ENCODE results near the gene OR56B1. TPM values are rescaled to one million over a fixed set of nuclear protein-coding genes. Genes with fewer than 3 reads are reported as not detected.

The OR56B1 gene
- polyA plus RNA-seq, 3 donors = 0.04 TPM; not detected in 2

- no peak overlapping the region for H3K4me3 Mint-ChIP-seq
- no peak overlapping the region for H2AFZ ChIP-seq (ENCODE audit: insufficient read depth, low read depth, low read length, poor library complexity, severe bottlenecking)
- no peaks in the 10 kb centered on the region for H3K27me3 ChIP-seq (ENCODE audit: control insufficient read depth in 2 of 2, insufficient read depth in 2 of 2, low read length in 2 of 2)
- DNase-seq = no peak
- H3K36me3 Mint-ChIP-seq = no peaks in the 10 kb centered on the region
- H3K4me1 Mint-ChIP-seq = no peaks in the 10 kb centered on the region
- peaks cover 0 to 12% (median 9%) of the 10 kb centered on the region in 7 donors for H3K9me3 Mint-ChIP-seq
- intact Hi-C loops (cut with micrococcal nuclease) = no loop called here
- H3K27ac Mint-ChIP-seq = no peak overlapping the region
- no peaks in the 10 kb centered on the region for H3K9me3 ChIP-seq (replicated peaks in 1 of 2; ENCODE audit: control insufficient read depth in 1 of 2, insufficient read depth in 1 of 2, low read length in 2 of 2)
- H3K79me2 ChIP-seq (ENCODE audit: insufficient read depth, low read length) = no peaks in the 10 kb centered on the region
- no peak overlapping the region for H3K27ac ChIP-seq (ENCODE audit: low read depth in 1 of 2, low read length in 2 of 2)
- peaks cover 0 to 1% (median 0%) of the 10 kb centered on the region in 3 donors for H3K27me3 Mint-ChIP-seq (ENCODE audit: low read depth in 3 of 3)
- H3K4me2 ChIP-seq (replicated peaks; ENCODE audit: extremely low read depth, low read length, poor library complexity, severe bottlenecking) = no peak overlapping the region
- no peaks in the 10 kb centered on the region for H3K36me3 ChIP-seq (replicated peaks in 1 of 2; ENCODE audit: control insufficient read depth in 1 of 2, insufficient read depth in 2 of 2, low read length in 2 of 2)
- H3K4me1 ChIP-seq (ENCODE audit: control insufficient read depth in 1 of 2, insufficient read depth in 2 of 2, low read length in 2 of 2) = no peaks in the 10 kb centered on the region
- no peak overlapping the region for H3K9ac ChIP-seq (ENCODE audit: insufficient read depth, low read length, poor library complexity, severe bottlenecking)
- H3K4me3 ChIP-seq (replicated peaks in 1 of 3; ENCODE audit: low read depth in 2 of 3, low read length in 3 of 3) = no peak overlapping the region
- TF ChIP-seq CTCF (IDR thresholded peaks at IDR 0.05) = no peak
- no peaks in the 10 kb centered on the region for H4K20me1 ChIP-seq (ENCODE audit: insufficient read depth, low read length)
Observed at GRCh38 chr11:5737091-5737490, 843 bp downstream of the OR56B1 start.

- no peak overlapping the region for H3K4me3 Mint-ChIP-seq
- Histone ChIP-seq H3K27ac (ENCODE audit: low read depth in 1 of 2, low read length in 2 of 2) (no peak overlapping the region), H3K9me3 (replicated peaks in 1 of 2; ENCODE audit: control insufficient read depth in 1 of 2, insufficient read depth in 1 of 2, low read length in 2 of 2) (no peaks in the 10 kb centered on the region), H3K4me2 (replicated peaks; ENCODE audit: extremely low read depth, low read length, poor library complexity, severe bottlenecking) (no peak overlapping the region), H3K27me3 (ENCODE audit: control insufficient read depth in 2 of 2, insufficient read depth in 2 of 2, low read length in 2 of 2) (no peaks in the 10 kb centered on the region), H2AFZ (ENCODE audit: insufficient read depth, low read depth, low read length, poor library complexity, severe bottlenecking) (no peak overlapping the region), H4K20me1 (ENCODE audit: insufficient read depth, low read length) (no peaks in the 10 kb centered on the region), H3K4me3 (replicated peaks in 1 of 3; ENCODE audit: low read depth in 2 of 3, low read length in 3 of 3) (no peak overlapping the region), H3K36me3 (replicated peaks in 1 of 2; ENCODE audit: control insufficient read depth in 1 of 2, insufficient read depth in 2 of 2, low read length in 2 of 2) (no peaks in the 10 kb centered on the region), H3K9ac (ENCODE audit: insufficient read depth, low read length, poor library complexity, severe bottlenecking) (no peak overlapping the region), H3K79me2 (ENCODE audit: insufficient read depth, low read length) (no peaks in the 10 kb centered on the region), H3K4me1 (ENCODE audit: control insufficient read depth in 1 of 2, insufficient read depth in 2 of 2, low read length in 2 of 2) (no peaks in the 10 kb centered on the region)
- DNase-seq = no peak
- 100% methylated on average over 2 of the region's 6 CpGs for WGBS (ENCODE audit: insufficient coverage)
- TF ChIP-seq CTCF (IDR thresholded peaks at IDR 0.05) = no peak
- H3K27ac Mint-ChIP-seq = no peak overlapping the region
- no peaks in the 10 kb centered on the region for H3K36me3 Mint-ChIP-seq
- no peaks in the 10 kb centered on the region for H3K4me1 Mint-ChIP-seq
- peaks cover 0 to 12% (median 9%) of the 10 kb centered on the region in 7 donors for H3K9me3 Mint-ChIP-seq
- intact Hi-C loops (cut with micrococcal nuclease) = no loop called here
- peaks cover 0 to 1% (median 0%) of the 10 kb centered on the region in 3 donors for H3K27me3 Mint-ChIP-seq (ENCODE audit: low read depth in 3 of 3)
Observed at GRCh38 chr11:5737670-5738392, 1.6 kb downstream of the OR56B1 start.

Data from CD14-positive monocyte (primary cell).